ENCODE results near the gene CCNB1IP1. TPM values are rescaled to one million over a fixed set of nuclear protein-coding genes. Genes with fewer than 3 reads are reported as not detected.
"Not testable (repeated sequence)": the region's sequence is repeated elsewhere in the genome, so short reads cannot be mapped to it uniquely, and the experiment has no call there.

CCNB1IP1 gene
- total RNA-seq, 4 donors from 2014 or later: 30.8 to 49.7 (median 36.8) TPM

- DNase-seq (ENCODE audit: low spot score): no peak
- TF ChIP-seq CTCF (IDR thresholded peaks at IDR 0.05): no peak
- ATAC-seq (ENCODE audit: low FRiP score): no peak
These were observed 42.4 kb upstream of the CCNB1IP1 start for GRCh38 chr14:20375471-20375870.

GRCh38 chr14:20372796-20373195, 39.7 kb upstream of the CCNB1IP1 start:
- no peak for TF ChIP-seq CTCF (IDR thresholded peaks at IDR 0.05)

GRCh38 chr14:20365928-20366327, 32.8 kb upstream of the CCNB1IP1 start:
- no peak for ATAC-seq (ENCODE audit: low FRiP score)
- no peak for DNase-seq (ENCODE audit: low spot score)
- no peak for TF ChIP-seq CTCF (IDR thresholded peaks at IDR 0.05)

More at GRCh38 chr14:20372796-20373195, 39.7 kb upstream of the CCNB1IP1 start:
- no peak for ATAC-seq (ENCODE audit: low FRiP score)
- DNase-seq (ENCODE audit: low spot score): no peak

- DNase-seq (ENCODE audit: low spot score); ATAC-seq (ENCODE audit: low FRiP score): not testable (repeated sequence)
These were observed 25.4 kb upstream of the CCNB1IP1 start for GRCh38 chr14:20358474-20358873.

GRCh38 chr14:20356422-20356821, 23.3 kb upstream of the CCNB1IP1 start:
- no peak for TF ChIP-seq CTCF (IDR thresholded peaks at IDR 0.05)
- ATAC-seq (ENCODE audit: low FRiP score) (no peak), DNase-seq (ENCODE audit: low spot score) (no peak)

- TF ChIP-seq CTCF (IDR thresholded peaks at IDR 0.05): no peak
- ATAC-seq (ENCODE audit: low FRiP score): no peak
- DNase-seq (ENCODE audit: low spot score): no peak
These were observed 17.8 kb upstream of the CCNB1IP1 start for GRCh38 chr14:20350860-20351259.

GRCh38 chr14:20350282-20350681, 17.2 kb upstream of the CCNB1IP1 start:
- no peak for ATAC-seq (ENCODE audit: low FRiP score)
- TF ChIP-seq CTCF (IDR thresholded peaks at IDR 0.05): no peak
- no peak for DNase-seq (ENCODE audit: low spot score)

GRCh38 chr14:20347747-20348146, 14.7 kb upstream of the CCNB1IP1 start:
- no peak for DNase-seq (ENCODE audit: low spot score)
- ATAC-seq (ENCODE audit: low FRiP score): no peak
- no peak for TF ChIP-seq CTCF (IDR thresholded peaks at IDR 0.05)
